GM18502 (cell line): ENCODE data around the gene C1QB.

Experiments
- ATAC-seq: cut with Tn5 transposase; IDR thresholded peaks from one replicate; pipeline ENCODE4 v1.9.1; 2021; ENCODE audit warnings: mild to moderate bottlenecking; ENCODE audit not compliant: unreplicated experiment, poor library complexity

C1QB gene, protein sequence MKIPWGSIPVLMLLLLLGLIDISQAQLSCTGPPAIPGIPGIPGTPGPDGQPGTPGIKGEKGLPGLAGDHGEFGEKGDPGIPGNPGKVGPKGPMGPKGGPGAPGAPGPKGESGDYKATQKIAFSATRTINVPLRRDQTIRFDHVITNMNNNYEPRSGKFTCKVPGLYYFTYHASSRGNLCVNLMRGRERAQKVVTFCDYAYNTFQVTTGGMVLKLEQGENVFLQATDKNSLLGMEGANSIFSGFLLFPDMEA

DNA sequence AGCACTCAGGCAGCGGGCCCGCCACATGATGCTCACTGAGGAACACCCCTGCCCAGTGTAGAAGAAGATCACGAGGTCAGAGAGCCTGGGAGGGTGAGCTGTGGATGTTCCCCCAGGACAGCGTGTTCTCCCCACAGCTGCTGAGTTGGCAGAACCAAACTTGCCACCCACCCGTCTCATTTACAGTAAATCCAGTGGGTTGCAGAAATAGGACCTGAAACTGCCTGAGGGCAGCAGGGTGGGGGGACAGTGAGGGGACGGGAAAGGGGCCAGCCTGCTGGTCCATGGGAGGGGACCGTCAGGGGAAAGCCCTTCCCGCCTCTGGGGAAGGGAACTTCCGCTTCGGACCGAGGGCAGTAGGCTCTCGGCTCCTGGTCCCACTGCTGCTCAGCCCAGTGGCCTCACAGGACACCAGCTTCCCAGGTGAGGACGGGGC, at the start of gene C1QB:
Gene C1QB, plus strand, starts transcription at position 356 of the 436 bp plus-strand sequence. CDS start 6,227 bp downstream, outside the sequence.
- no peak for ATAC-seq

DNA sequence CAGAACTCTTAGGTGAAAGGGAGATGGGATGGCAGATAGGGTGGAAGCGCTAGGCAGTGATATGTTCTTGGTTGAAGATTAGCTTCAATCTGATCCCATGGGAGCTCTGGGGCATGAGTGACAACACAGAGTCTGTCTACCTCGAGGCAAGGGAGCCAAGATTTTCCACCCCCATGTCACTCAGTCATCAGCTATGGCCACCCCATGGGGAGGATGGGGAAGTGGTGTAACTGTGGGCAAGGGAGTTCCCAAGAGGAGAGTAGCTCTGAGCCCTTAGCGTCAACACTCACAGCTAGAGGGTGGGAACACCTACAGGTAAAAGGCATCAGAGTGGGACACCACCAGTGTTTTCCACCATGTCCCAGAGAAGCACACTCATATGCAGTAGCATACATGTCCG, 46.9 kb upstream of the C1QB start:
- no peak for ATAC-seq

DNA sequence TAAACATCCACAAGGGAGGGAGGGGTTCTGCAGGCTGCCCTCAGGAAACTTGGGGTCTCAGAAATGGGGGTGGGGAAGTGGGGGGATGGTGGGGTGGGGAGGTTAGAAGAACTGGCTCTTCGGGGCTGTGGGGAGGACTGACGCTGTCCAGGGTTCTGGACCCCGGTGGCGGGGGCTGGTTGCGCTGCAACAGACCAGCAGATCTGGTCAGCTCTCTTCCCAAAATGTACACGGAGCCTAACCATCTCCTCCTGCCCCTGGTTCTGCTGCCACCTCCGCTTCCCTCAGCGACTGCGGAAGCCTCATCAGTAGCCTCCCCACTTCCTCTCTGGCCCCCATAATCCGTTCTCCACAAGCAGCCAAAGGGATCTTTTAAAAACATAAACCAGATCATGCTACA, 45.9 kb upstream of the C1QB start:
- no peak for ATAC-seq

DNA sequence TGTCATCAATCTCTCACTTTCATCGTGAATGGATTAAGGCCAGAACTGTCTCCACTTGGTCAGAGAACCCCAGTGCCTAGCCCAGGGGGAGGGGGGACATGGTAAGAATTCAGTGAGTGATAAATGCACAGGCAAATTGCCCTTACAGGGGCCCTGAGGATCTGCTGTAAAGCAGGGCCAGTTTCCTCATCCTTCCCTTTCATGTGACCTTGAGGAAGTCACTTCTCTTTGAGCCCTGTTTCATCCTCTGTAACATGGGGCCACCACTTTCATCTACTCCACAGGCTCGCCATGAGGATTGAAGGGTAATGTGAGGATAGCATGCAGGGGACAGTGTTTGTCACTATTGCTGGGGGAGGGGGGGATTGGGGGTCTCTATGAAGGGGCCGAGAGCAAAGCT, 44.7 kb upstream of the C1QB start:
- no peak for ATAC-seq

DNA sequence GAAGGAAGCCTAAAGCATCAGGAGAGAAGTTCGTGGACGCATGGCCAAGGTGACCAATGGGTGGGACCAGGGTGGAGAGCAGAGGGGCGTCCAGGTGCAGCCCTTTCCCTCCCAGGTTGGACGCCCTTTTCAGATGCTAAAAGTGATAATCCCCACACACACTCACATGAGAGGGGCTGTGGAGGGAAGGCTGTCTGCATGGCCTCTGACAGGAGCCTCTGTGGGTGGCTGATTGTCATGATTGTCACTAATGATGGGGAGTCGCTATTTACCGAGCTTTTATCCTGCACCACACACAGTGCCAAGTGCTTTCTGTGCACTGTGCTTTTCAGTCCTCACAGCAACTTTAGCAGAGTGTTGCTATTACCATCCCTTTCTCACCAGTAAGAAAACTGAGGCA, 43.7 kb upstream of the C1QB start:
- no peak for ATAC-seq

DNA sequence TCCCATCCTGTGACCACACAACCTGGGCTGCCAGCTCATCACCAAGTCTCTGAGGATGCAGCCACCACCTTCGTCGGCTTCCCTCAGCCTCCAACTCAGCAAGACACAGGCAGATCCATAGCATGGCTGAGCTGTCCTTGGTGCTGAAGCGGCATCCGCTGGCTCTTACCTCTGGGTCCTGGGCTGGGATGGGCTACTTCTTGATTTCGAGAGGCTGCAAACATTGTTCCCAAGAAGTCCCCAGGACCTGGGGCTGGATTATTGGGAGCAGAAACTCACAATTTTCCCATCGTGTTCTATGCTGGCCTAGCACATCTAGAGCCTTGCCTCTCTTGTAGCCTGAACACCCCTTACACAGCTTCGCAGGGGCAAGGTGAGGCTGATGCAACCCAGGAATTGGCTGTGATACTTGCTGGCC, 41.5 kb upstream of the C1QB start:
- ATAC-seq, result no peak

DNA sequence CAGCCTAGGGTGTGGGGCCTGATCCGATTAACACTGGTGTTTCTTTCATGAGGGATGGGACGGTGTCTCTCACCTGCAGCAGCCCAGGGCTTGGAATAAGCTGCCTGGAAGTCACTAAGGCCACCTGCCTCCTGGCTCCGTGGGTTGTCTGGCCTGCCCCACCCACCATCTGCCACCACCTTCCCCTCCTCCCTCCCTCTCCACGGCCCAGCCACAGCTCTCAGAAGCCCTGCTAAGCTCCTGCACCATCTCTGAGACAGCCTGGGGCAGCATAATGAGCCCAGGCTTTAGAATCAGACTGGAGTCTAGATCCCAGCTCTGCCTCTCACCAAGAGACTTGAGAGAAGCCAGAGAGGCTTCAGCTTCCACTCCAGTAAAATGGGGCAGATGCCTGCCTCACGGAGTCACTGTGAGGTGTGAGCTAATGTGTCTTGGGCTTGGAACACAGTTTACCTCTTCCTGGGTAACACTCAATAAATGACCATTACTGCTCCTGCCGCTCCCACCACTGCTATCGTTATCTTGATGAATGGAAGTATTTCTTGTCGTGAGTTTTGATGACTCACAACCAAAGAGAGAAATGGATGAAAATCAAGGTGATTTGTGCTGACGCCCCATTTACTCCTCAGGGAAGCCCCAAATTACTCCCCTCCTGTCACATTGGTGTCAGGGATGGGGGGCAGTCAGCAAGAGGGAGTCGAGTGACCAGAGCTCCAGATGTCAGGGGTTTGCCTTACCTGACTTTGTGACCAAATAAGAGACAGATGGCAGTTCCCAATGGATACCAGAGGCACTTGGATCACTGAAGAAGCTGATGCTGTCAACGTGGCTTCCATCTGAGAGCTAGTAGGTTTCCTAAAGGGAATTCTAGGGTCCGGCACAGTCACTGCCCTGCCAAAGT, 40.1 kb upstream of the C1QB start:
- ATAC-seq, result no peak

DNA sequence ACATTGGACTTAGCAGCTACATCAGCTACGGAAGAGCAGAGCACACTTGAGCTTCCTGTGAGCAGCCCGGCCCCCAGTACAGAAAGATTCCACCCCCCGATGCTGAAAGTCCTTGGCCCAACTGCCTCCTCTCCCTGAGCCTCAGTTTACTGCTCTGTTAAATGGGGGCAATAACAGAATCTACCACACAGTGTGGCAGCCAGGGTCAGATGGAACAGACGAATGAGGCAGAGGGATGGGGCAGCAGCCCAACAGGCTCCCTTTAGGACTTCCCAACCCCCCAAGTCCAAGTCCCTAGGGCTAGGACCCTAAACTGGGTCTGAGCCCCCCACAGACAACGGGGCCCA, 39.5 kb upstream of the C1QB start:
- ATAC-seq, result no peak

DNA sequence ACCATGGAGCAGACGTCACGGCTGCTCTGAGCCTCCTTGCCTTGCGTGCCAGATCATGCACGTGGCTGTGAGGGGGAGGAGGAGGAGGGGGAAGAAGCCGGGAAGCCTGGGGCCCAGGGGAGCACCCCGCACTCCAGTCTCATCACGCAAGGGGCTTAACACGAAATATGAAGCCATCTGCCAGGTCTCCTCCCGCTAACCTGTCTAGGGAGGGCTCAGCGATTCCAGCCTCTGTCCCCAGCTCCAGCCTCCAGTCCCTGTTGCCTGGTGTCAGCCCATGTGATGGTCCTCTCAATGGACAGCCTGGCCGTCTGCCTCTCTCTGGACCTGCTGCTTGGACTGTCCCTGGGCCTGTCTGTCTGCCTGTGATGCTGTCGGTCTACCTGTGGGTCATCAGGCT, 39.1 kb upstream of the C1QB start:
- no peak for ATAC-seq

DNA sequence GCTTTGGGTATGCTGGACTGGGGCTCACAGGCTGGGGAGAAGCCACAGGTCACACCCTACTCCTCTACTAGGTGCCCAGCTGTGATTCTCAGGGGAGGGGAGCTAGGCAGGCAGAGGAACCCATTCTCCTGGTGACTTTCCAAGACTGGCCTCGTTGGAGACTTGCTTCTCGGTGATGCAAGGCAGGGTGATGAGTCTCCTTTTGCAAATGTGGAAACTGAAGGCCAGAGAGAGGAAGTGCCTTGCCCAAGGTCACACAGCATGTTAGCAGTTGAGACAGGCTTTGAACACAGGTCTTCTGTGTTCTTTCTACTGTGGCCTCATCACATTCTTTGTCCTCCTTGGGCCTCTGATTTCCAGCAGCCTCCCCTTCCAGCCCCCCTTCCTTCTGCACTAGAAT, 37.1 kb upstream of the C1QB start:
- ATAC-seq, result no peak

DNA sequence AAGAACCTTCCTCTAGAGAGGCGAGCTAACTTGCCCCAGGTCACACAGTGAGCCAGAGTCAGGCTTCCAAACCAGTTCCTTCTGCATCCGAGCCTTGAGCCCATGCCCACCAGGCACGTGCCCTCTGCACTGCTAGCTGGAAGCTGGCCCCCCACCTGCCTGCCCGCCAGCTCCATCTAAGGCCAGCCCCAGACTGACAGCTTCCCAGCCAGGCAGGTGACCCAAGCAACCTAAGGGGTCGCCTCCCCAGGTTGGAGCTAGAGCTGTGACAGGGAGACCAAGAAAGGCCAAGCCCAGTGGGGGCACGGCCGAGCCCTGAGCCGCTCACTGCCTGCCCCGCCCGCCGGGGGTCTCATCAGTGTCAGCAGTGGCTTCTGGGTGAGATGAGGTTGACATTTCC, 36.5 kb upstream of the C1QB start:
- no peak for ATAC-seq

DNA sequence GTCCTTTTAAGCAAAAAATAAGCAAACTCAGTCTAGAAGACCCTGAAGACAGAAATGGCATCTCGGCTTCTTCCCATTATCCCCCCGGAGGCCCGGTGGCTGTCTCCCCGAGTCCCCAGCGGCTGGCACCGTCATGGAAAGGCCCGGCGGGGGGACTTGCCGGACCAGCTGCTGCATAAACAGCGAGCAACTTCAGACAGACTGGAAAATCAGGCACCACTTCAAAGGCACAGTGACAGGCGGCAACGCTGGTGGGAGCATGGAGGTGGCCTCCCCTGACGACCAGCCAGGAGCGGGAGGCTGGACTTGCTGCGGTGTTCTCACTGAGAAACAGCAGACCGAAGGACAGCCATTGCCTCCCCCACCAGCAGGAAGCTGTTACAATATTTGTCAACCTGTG, 35.0 kb upstream of the C1QB start:
- no peak for ATAC-seq

DNA sequence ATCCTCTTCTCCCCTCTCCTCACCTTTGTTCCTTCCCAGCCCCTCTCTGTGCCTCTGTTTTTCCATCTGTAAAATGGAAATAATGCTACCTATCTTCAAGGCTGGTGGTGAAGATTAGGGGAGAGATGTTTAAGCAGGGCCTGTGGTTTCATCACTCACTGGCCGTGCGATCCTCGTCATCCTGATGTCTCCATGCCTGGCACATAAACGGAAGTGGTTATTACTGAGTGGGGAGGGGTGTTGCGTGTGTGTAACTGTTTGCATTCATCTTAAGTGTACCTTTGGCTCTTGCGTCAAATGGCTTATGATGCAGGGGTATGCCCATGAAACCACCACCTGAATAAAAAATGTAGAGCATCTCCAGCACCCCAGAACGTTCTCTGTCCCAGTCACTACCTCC, 33.8 kb upstream of the C1QB start:
- ATAC-seq, result no peak

DNA sequence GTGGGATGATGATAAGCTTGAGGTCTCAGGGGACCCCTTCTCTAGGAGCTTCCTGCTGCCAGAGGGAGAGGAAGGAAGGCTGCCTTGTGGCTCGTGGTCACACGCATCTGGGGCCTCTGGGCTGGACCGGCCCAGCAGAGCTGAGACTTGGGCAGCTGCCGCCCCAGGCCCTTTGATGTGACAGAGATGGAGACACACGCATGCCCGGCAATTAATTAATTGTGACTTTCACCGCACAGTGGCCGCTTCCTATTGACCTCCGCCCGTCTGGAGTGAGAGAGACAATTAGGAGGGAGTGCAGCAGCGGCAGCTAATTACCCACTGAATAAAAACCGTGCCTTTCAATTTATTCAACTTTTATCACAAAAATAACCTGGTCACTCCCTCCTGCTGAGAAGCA, 33.2 kb upstream of the C1QB start:
- ATAC-seq, result no peak

DNA sequence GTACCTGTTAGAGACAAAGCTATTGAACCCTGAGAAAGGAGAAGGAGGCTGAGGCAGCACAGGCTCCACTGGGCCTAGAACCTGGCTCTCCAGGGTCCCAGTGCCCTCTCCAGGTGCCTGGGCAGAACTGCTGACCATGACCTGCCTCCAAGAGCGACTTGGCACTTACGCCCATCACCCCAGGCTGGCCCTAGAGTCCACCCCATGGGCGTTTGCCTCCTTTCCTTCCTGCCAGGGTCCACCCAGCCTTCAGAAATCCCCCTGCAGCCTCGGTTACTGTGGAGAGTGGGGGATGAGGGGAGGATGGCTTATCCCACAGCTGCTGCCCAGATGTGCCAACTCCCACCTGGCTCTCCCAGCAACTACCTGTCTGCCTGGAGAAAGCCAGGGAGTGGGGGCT, 31.3 kb upstream of the C1QB start:
- no peak for ATAC-seq

DNA sequence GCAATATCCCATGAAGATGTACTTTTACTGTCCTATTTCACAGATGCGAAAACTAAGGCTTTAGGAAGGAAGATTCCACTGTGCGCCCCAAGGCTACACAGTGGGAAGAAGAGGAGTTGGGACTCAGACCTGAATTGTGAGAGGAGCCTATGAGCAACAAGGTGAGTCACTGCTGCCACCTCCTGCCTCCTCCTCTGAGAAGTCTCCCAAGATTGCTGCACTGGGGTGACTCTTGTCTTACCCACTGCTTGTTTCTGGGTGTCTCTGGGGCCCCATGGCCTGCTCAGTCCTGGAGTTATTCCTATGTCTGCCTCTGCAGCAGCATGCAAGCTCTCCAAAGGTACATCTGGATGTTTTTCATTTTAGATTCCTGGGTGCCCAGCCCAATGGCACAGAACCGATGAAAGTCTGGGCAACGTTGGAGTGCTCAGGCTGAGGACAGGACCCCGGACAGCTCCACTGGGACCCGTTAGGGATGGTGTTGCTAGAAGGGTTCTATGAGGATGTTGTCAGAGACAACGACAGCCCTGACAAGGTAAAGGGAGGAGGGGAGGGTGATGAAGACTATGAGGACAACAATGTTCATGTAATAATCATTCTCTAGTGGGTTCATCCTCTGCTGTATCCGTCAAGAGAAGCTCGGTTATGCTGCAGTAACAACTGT, 27.6 kb upstream of the C1QB start:
- no peak for ATAC-seq

DNA sequence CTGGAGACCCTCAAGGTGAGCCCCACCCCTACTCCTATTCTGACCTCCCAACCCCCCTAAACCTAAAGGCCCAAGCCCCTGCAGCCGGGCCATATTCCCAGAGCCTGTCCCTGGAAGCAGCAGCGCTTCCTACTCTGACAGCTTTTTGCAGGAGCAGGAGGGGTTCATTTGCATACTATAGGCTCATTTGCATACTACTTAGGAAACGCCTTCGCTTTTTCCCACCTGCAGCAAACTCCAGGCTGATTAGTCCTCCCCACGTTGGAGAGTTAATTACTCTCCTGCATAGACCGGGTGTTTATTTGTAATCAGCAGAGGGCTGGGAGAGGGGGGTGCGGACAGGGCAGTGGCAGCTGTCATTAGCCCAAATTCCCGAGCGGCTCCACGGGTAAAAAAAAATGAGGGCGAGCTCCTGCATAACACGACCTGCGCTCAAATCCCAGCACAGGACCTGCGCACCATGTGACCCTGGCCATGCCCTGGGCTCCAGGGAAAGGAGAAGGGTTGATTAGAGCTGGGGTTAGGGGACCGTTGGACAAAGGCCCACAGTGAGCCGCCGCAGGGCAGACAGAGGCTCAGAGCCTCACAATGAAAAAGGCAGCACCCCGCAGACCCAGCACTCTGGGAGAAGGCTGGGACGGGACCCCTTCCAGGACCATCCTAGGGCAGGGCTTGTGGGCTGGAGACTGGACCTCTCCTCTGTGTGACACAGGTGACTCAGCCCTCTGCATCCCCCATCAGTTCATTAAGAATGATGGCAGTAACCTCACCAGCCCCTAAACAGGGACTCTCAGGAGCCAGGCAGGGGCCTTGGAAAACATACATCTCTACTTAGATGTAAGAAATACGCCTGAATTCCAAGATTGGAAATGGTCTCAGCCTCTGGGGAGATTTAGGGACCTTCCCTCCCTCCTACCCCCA, 26.5 kb upstream of the C1QB start:
- ATAC-seq, result no peak

DNA sequence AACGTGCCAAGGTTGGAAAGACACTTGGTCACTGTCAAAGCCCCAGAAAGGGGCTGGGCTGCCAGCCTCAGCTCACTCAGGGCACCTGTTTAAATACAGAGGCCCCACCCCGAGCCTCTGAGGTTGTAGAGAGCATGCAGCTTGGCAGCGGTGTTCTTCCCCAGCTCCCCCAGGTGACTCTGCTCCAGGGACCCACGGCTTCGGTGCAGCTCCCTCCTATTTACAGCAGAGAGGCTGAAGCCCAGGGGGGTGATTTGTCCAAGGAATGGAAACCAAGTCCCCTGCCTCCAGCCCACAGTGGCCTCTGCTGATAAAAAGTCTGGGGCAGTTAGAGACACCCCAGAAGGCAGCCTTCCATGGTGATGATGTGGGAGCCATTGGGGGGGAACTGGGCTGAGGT, 25.7 kb upstream of the C1QB start:
- no peak for ATAC-seq

DNA sequence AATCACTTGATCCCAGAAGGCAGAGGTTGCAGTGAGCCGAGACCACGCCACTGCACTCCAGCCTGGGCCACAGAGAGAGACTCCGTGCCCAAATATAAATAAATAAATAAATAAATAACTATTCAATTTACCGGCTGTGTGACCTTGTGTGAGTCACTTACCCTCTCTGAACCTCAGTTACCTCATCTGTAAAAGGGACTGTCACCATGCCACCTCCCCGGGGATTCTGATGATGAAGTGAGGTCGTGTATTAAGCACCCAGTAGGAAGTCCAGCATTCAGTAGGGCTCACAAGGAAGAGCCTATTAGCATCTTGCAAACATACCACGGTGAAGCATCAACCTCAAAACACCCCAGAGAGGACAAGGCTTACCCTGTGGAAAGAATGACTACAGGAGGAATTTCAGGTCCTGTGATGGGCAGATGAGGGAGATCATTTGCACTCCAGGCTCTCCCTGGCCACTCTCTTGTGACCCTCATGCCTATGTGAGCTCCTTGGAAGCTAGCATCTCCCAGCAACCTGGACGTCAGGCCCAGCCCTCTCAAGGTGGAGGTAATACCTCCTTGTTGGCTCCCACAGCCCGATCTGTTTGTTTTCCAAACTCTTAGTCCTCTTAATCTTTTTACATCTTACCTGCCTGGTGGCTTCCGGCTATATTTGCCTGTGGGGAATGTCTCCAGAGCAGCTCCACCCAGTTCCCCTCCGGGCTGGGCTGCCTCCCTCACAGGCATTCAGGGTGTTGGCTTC, 24.2 kb upstream of the C1QB start:
- no peak for ATAC-seq

DNA sequence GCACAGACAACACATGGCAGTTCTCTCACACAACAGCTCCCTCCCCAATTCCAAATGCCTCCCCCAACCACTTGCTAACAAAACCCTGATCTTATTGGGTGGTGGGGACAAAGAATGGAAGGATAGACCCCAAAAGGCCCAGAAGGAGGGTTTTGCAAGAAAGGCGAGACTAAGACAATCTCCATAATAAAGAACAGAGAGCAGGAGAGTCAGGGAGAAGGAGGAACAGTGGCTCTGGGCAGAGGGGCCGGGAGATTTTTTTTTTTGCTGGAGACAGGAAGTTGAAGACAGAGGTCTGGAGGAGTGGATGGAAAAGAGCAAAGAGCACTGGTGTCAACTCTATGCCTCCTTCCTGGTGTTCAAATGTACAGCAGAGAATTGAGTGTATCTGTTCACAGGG, 23.1 kb upstream of the C1QB start:
- no peak for ATAC-seq
